Osteoblast (primary cell): ENCODE data around the gene ADARB2. TPM values are rescaled to one million over a fixed set of nuclear protein-coding genes. Genes with fewer than 3 reads are reported as not detected.

Experiments used
- DNase-seq: peaks from one replicate; pipeline ENCODE4 v3.0.0; 2011; ENCODE audit warnings: low spot score, mixed read lengths; ENCODE audit not compliant: insufficient read length; ENCODE audit errors: missing footprints
- H2AFZ ChIP-seq: 2 replicates; pipeline ENCODE4 v1.6.0; 2011; ENCODE audit warnings: mild to moderate bottlenecking, low read length
- H3K27ac ChIP-seq: 2 replicates; pipeline ENCODE4 v1.5.1; 2011; ENCODE audit warnings: mild to moderate bottlenecking, low read depth, low read length, moderate library complexity
- H3K27me3 ChIP-seq: 2 replicates; pipeline ENCODE4 v1.6.0; 2012; ENCODE audit warnings: mild to moderate bottlenecking, control low read depth, inconsistent platforms, low read length, moderate library complexity; ENCODE audit not compliant: insufficient read depth
- H3K36me3 ChIP-seq: 2 replicates; pipeline ENCODE4 v1.5.1; 2011; ENCODE audit warnings: mild to moderate bottlenecking, low read length, control low read depth, moderate library complexity; ENCODE audit not compliant: insufficient read depth
- H3K4me1 ChIP-seq: 2 replicates; pipeline ENCODE4 v1.5.1; 2011; ENCODE audit warnings: mild to moderate bottlenecking, low read length, control low read depth, moderate library complexity; ENCODE audit not compliant: insufficient read depth
- H3K4me2 ChIP-seq: 2 replicates; pipeline ENCODE4 v1.6.0; 2011; ENCODE audit warnings: mild to moderate bottlenecking, low read length; ENCODE audit not compliant: insufficient read depth
- H3K4me3 ChIP-seq: fragments of 200-600 bp; sonication (generic); 3 replicates; pipeline ENCODE4 v1.5.1; 2012; ENCODE audit warnings: mild to moderate bottlenecking, low read length, inconsistent platforms; ENCODE audit not compliant: insufficient read depth
- H3K79me2 ChIP-seq: 2 replicates; pipeline ENCODE4 v1.6.0; 2012; ENCODE audit warnings: mild to moderate bottlenecking, low read length, control low read depth, inconsistent platforms; ENCODE audit not compliant: insufficient read depth
- H3K9me3 ChIP-seq: 2 replicates; pipeline ENCODE4 v1.5.1; 2011; ENCODE audit warnings: low read depth, low read length, control low read depth
- H4K20me1 ChIP-seq: 2 replicates; pipeline ENCODE4 v1.6.0; 2012; ENCODE audit warnings: mild to moderate bottlenecking, low read length, control low read depth; ENCODE audit not compliant: insufficient read depth
- total RNA-seq: library from RNA; depleted of rRNA; stranded (reverse); fragments of >200 nt; gene quantifications from 2 replicates; pipeline ENCODE4 v1.2.3, GENCODE V29; 2012
- TF ChIP-seq, protein P1 (sequence below): IDR thresholded peaks from 2 replicates; pipeline ENCODE4 v1.5.1; 2011; ENCODE audit warnings: mild to moderate bottlenecking, low read depth, low read length, moderate library complexity; ENCODE audit errors: extremely low read depth

ADARB2 gene
- total RNA-seq, 1 donor, result not detected

GRCh38 chr10:1475098-1475591, 262.2 kb downstream of the ADARB2 start:
- Histone ChIP-seq H4K20me1 (no peaks in the 10 kb centered on the region), H2AFZ (no peak overlapping the region), H3K9me3 (no peaks in the 10 kb centered on the region), H3K27ac (no peak overlapping the region), H3K79me2 (no peaks in the 10 kb centered on the region), H3K27me3 (no peaks in the 10 kb centered on the region), H3K4me1 (no peaks in the 10 kb centered on the region), H3K4me2 (no peak overlapping the region), H3K4me3 (no peak overlapping the region), H3K36me3 (no peaks in the 10 kb centered on the region)
- TF ChIP-seq, protein P1, sequence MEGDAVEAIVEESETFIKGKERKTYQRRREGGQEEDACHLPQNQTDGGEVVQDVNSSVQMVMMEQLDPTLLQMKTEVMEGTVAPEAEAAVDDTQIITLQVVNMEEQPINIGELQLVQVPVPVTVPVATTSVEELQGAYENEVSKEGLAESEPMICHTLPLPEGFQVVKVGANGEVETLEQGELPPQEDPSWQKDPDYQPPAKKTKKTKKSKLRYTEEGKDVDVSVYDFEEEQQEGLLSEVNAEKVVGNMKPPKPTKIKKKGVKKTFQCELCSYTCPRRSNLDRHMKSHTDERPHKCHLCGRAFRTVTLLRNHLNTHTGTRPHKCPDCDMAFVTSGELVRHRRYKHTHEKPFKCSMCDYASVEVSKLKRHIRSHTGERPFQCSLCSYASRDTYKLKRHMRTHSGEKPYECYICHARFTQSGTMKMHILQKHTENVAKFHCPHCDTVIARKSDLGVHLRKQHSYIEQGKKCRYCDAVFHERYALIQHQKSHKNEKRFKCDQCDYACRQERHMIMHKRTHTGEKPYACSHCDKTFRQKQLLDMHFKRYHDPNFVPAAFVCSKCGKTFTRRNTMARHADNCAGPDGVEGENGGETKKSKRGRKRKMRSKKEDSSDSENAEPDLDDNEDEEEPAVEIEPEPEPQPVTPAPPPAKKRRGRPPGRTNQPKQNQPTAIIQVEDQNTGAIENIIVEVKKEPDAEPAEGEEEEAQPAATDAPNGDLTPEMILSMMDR, result no peak
- DNase-seq, result no peak

- no peaks in the 10 kb centered on the region for H3K36me3 ChIP-seq
- H3K4me2 ChIP-seq, result no peak overlapping the region
- TF ChIP-seq, protein P1, result no peak
- no peaks in the 10 kb centered on the region for H3K27me3 ChIP-seq
- no peaks in the 10 kb centered on the region for H3K79me2 ChIP-seq
- H3K9me3 ChIP-seq, result no peaks in the 10 kb centered on the region
- no peak overlapping the region for H3K4me3 ChIP-seq
- H3K27ac ChIP-seq, result no peak overlapping the region
- H2AFZ ChIP-seq, result no peak overlapping the region
- no peaks in the 10 kb centered on the region for H4K20me1 ChIP-seq
- no peaks in the 10 kb centered on the region for H3K4me1 ChIP-seq
- no peak for DNase-seq
Measured at GRCh38 chr10:1474376-1475097, 262.8 kb downstream of the ADARB2 start.

DNA sequence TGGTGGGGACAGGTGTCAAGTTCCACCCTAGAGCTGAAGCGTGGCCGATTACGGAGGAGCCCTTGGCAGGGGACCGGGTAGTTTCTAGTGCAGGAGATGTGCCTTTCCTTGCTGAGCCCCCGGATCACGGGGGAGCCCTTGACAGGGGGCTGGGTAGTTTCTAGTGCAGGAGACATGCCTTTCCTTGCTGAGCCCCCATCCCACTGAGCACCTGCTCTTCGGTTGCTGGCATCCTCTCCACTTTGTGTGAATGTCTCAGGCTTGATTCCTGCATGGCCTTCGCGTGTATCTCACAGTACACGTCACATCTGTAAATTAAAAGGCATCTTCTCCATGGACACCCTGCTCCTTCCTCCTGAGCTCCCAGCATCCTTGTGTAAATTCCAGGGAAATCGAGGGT, 263.5 kb downstream of the ADARB2 start:
- Histone ChIP-seq H2AFZ (no peak overlapping the region), H3K27me3 (no peaks in the 10 kb centered on the region), H4K20me1 (no peaks in the 10 kb centered on the region), H3K9me3 (no peaks in the 10 kb centered on the region), H3K4me1 (no peaks in the 10 kb centered on the region), H3K79me2 (no peaks in the 10 kb centered on the region), H3K36me3 (no peaks in the 10 kb centered on the region), H3K27ac (no peak overlapping the region), H3K4me2 (no peak overlapping the region), H3K4me3 (no peak overlapping the region)
- TF ChIP-seq, protein P1, result no peak
- DNase-seq, result no peak

GRCh38 chr10:1472178-1472958, 265.0 kb downstream of the ADARB2 start:
- no peaks in the 10 kb centered on the region for H4K20me1 ChIP-seq
- DNase-seq, result no peak
- H3K4me1 ChIP-seq, result no peaks in the 10 kb centered on the region
- no peak overlapping the region for H3K4me2 ChIP-seq
- H3K4me3 ChIP-seq, result no peak overlapping the region
- H3K36me3 ChIP-seq, result no peaks in the 10 kb centered on the region
- H3K9me3 ChIP-seq, result no peaks in the 10 kb centered on the region
- no peak overlapping the region for H3K27ac ChIP-seq
- H3K79me2 ChIP-seq, result no peaks in the 10 kb centered on the region
- H3K27me3 ChIP-seq, result no peaks in the 10 kb centered on the region
- TF ChIP-seq, protein P1, result no peak
- H2AFZ ChIP-seq, result no peak overlapping the region
